Epithelial cell of proximal tubule (primary cell): ENCODE data around the gene ANGPTL7. TPM values are rescaled to one million over a fixed set of nuclear protein-coding genes. Genes with fewer than 3 reads are reported as not detected.

Source experiments
- DNase-seq: peaks from one replicate; pipeline ENCODE4 v3.0.0-alpha.2; 2011; ENCODE audit warnings: low read depth
- H3K4me3 ChIP-seq: 2 replicates; pipeline ENCODE4 v1.5.1; 2011; ENCODE audit warnings: low read depth, mild to moderate bottlenecking, low read length
- total RNA-seq: library from RNA; depleted of rRNA; stranded (reverse); fragments of >200 nt; gene quantifications from 2 replicates; pipeline ENCODE4 v1.2.3, GENCODE V29; 2015
- TF ChIP-seq, protein P1 (sequence below): conservative IDR thresholded peaks from 2 replicates; pipeline ENCODE4 v1.5.1; 2012; ENCODE audit warnings: low read depth, mild to moderate bottlenecking, low read length

The ANGPTL7 gene
- total RNA-seq, 1 donor from 2014 or later: not detected

DNA sequence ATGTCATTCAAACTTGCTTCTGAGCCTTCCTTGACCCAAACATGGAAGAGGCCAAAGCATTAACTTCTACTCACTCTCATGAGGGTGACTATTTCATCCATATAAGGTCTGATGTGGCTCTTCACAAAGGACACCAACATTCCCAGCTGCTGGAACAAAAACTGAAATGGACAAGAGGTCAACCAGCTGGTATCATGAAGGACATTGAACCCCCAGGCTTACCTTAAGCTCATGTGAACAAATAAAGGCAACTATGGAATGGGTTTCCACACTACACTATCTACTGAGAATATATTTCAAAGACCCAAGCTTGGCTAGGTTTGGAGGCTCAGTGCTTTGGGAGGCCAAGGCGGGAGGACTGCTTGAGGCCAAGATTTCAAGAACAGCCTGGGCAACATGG lies 26.9 kb downstream of the ANGPTL7 start:
- DNase-seq: no peak
- no peak overlapping the region for H3K4me3 ChIP-seq
- TF ChIP-seq, protein P1, sequence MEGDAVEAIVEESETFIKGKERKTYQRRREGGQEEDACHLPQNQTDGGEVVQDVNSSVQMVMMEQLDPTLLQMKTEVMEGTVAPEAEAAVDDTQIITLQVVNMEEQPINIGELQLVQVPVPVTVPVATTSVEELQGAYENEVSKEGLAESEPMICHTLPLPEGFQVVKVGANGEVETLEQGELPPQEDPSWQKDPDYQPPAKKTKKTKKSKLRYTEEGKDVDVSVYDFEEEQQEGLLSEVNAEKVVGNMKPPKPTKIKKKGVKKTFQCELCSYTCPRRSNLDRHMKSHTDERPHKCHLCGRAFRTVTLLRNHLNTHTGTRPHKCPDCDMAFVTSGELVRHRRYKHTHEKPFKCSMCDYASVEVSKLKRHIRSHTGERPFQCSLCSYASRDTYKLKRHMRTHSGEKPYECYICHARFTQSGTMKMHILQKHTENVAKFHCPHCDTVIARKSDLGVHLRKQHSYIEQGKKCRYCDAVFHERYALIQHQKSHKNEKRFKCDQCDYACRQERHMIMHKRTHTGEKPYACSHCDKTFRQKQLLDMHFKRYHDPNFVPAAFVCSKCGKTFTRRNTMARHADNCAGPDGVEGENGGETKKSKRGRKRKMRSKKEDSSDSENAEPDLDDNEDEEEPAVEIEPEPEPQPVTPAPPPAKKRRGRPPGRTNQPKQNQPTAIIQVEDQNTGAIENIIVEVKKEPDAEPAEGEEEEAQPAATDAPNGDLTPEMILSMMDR: no peak

DNA sequence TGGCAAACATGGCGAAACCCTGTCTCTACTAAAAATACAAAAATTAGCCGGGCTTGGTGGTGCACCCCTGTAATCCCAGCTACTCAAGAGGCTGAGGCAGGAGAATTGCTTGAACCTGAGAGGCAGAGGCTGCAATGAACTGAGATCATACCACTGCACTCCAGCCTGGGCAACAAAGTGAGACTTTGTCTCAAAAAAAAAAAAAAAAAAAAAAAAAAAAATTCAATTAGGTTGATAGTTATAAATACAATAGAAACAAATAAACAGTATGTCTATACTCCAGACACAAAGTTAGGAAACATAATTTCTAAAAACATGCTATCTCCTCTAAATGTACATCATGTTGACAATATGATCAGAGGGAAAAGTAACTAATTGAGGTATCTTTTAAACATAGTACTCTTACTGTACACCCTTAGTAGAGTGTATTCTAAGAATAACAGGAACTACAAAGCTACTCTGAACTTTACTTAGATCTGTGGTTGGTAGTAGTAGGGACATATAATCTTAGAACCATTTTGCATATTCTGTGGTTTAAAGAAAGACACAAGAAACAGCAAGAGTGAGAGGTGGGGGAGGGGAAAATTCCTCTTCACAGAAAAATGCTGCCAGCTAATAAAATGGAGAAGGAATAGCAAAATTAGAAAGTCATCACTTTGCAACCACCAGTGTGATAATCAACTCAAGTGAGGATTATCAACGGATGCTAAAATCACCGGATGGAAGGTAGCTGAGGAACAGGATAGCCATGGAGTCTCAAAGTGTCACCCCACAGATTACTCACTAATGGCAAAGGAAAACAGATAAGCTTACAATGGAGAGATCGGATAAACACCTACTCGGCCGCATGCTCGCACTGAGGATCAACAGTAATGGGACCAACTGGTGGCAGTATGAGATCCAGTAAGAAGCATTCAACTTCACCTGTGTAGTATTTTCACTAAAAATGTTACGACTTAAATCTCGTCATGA lies 38.2 kb downstream of the ANGPTL7 start:
- H3K4me3 ChIP-seq: no peak overlapping the region
- DNase-seq: no peak
- TF ChIP-seq, protein P1: no peak

DNA sequence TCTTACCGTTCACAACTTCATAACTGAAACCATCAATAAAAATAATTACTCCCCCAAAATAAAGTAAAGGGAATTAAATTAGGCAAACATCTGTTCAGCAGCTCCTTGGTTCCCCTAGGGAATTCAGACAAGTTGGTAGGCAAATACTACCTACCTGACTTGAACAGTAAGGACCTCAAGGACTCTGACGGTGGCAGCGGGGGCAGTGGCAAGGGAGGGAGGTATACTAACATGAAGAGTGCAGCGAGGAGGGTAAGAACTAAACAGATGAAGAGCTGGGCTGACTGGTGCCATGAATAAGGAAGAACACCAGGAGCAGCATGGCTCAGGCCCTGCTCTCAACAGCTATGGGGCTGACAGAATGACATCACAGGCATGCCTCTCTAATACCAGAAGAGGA lies 40.0 kb downstream of the ANGPTL7 start:
- DNase-seq: no peak
- H3K4me3 ChIP-seq: no peak overlapping the region
- TF ChIP-seq, protein P1: no peak

DNA sequence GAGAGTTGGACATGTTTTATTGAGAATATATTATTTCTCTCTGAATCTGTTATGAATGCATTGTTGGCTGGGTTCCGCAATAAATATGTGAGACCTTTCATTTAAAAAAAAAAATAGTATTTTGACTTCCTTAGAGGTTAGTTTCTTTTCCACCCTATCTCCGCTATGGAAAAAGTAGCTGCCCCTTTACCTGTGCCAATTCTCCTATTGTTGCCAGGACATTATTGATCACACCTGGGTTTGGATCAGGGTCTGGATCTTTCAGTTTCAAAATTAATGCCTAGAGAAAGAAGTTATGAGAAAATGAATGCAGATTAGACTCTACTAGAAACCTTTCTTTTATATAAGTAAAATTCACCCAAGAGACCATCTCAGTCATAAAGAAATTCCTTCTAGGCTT lies 44.1 kb downstream of the ANGPTL7 start:
- no peak overlapping the region for H3K4me3 ChIP-seq
- TF ChIP-seq, protein P1: no peak
- DNase-seq: no peak

DNA sequence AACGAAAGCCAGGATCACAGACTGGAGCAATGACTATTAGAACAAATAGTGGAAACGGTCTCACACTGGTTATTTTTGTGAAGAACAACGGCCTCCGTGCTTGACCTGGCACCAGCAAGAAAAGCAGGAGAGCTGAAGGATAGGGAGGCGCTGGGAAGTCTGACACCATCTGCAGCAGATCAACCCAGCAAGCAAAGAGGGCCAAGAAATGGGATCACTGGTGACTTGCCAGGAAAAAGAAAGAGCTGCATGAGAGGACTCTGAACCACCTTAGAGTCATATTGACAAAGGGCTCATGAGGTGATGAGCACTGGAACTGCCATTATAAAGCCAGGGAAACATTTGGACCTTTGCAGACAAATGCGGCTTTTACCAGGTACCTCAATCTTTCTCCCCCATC lies 48.2 kb downstream of the ANGPTL7 start:
- DNase-seq: no peak
- H3K4me3 ChIP-seq: no peak overlapping the region
- TF ChIP-seq, protein P1: no peak

DNA sequence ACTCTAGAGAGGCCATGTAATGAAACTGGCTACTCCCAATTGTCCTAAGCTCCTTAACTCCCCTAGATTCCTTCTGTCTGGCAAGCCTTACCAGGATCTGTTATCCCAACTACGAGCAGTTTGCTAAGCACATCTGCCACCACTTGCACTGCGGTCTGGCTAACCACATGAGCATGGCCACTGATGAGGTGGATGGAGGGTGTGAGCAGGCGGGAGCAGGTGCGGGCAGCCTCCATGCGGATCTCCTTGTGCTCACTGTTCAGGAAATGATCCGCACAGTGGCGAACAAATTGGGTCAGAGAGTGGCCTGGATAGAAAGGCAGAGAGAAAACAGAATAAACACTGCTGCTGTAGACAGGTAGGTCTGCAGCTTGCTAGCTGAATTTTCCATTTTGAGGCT lies 49.2 kb downstream of the ANGPTL7 start:
- TF ChIP-seq, protein P1: no peak
- H3K4me3 ChIP-seq: no peak overlapping the region
- DNase-seq: no peak

DNA sequence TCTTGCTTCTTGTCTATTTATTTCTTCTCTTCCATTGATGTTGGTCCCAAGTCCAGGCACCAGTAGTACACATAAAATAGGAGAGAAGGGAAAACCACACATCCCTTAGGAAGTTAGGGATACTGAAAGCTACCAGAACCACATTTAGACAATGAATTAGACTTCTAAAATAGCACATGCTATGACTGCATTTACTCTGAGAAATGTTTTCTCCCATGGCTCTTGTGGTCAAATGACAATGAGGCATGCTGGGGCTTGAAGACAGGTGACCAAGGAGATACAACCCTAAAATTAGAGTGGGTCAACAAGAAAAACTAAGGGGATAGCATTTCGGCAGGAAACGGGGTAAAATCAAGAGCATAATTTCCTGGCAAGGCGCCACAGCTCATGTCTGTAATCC lies 56.1 kb downstream of the ANGPTL7 start:
- DNase-seq: no peak
- H3K4me3 ChIP-seq: no peak overlapping the region
- TF ChIP-seq, protein P1: no peak
